Liver (tissue), 9 donors: Measurements from ENCODE around the gene RPGRIP1. TPM values are rescaled to one million over a fixed set of nuclear protein-coding genes. Genes with fewer than 3 reads are reported as not detected.

Source experiments
- DNase-seq: peaks from one replicate; pipeline ENCODE4 v3.0.0-alpha.2; 2017; ENCODE audit warnings: low spot score
- H3K27ac ChIP-seq, 2 donors: one replicate each; pipeline ENCODE4 v1.7.0; 2013; ENCODE audit warnings: inconsistent platforms in 2 of 2, low read length in 2 of 2, control low read depth in 1 of 2, low read depth in 1 of 2, mild to moderate bottlenecking in 1 of 2
- H3K27me3 ChIP-seq, 4 donors: one replicate each; pipeline versions ENCODE4 v1.6.1 to v1.7.0; 2013; ENCODE audit warnings: low read length in 3 of 4, inconsistent platforms in 1 of 4, mild to moderate bottlenecking in 1 of 4, moderate library complexity in 1 of 4; ENCODE audit not compliant: control insufficient read depth in 4 of 4, insufficient read depth in 4 of 4
- H3K36me3 ChIP-seq, 4 donors: one replicate each; pipeline versions ENCODE4 v1.6.1 to v1.7.0; 2013; ENCODE audit warnings: low read length in 3 of 4, mild to moderate bottlenecking in 3 of 4, low read depth in 1 of 4, moderate library complexity in 1 of 4; ENCODE audit not compliant: control insufficient read depth in 4 of 4, insufficient read depth in 3 of 4
- H3K4me1 ChIP-seq, 4 donors: one replicate each; pipeline versions ENCODE4 v1.6.1 to v1.7.0; 2013; ENCODE audit warnings: low read length in 3 of 4, mild to moderate bottlenecking in 3 of 4, moderate library complexity in 1 of 4; ENCODE audit not compliant: control insufficient read depth in 4 of 4, insufficient read depth in 4 of 4
- H3K4me3 ChIP-seq, 3 donors: one replicate each; pipeline versions ENCODE4 v1.6.1 to v1.7.0; 2013; ENCODE audit warnings: low read length in 3 of 3, control low read depth in 1 of 3, low read depth in 1 of 3, mild to moderate bottlenecking in 1 of 3
- H3K9ac ChIP-seq, 2 donors: one replicate each; pipeline ENCODE4 v1.7.0; 2013; ENCODE audit warnings: low read length in 2 of 2, mild to moderate bottlenecking in 2 of 2, moderate library complexity in 2 of 2, control low read depth in 1 of 2, low read depth in 1 of 2
- H3K9me3 ChIP-seq, 4 donors: one replicate each; pipeline versions ENCODE4 v1.6.1 to v1.7.0; 2013; ENCODE audit warnings: low read length in 3 of 4; ENCODE audit not compliant: control insufficient read depth in 4 of 4
- CTCF ChIP-seq: fragments of 150-350 bp; IDR thresholded peaks from 2 replicates; pipeline ENCODE4 v1.5.1; 2017; ENCODE audit warnings: improper control_type of control experiment, low read depth, low read length; ENCODE audit not compliant: missing input control
- EGR1 ChIP-seq, 2 donors: IDR thresholded peaks; 2 replicates each; pipeline ENCODE4 v1.6.1; 2016 to 2018; ENCODE audit warnings: antibody characterized with exemption in 2 of 2, low read depth in 2 of 2
- FOXA1 ChIP-seq: IDR thresholded peaks from 2 replicates; pipeline ENCODE4 v1.6.1; 2016; ENCODE audit warnings: antibody characterized with exemption
- FOXA2 ChIP-seq: IDR thresholded peaks from 2 replicates; pipeline ENCODE4 v1.6.1; 2016; ENCODE audit warnings: antibody characterized with exemption
- GABPA ChIP-seq, 2 donors: IDR thresholded peaks in 1 of 2; conservative IDR thresholded peaks in 1 of 2; 2 replicates each; pipeline ENCODE4 v1.6.1; 2016; ENCODE audit warnings: antibody characterized with exemption in 2 of 2, mild to moderate bottlenecking in 1 of 2, moderate library complexity in 1 of 2
- HNF4A ChIP-seq, 2 donors: conservative IDR thresholded peaks; 2 replicates each; pipeline ENCODE4 v1.6.1; 2016; ENCODE audit warnings: antibody characterized with exemption in 2 of 2, mild to moderate bottlenecking in 2 of 2
- HNF4G ChIP-seq: IDR thresholded peaks from 2 replicates; pipeline ENCODE4 v1.6.1; 2016; ENCODE audit warnings: antibody characterized with exemption
- JUND ChIP-seq, 2 donors: IDR thresholded peaks; 2 replicates each; pipeline ENCODE4 v1.6.1; 2016; ENCODE audit warnings: antibody characterized with exemption in 2 of 2
- NR2F2 ChIP-seq: IDR thresholded peaks from 2 replicates; pipeline ENCODE4 v1.6.1; 2016; ENCODE audit warnings: antibody characterized with exemption
- RAD21 ChIP-seq, 2 donors: IDR thresholded peaks; 2 replicates each; pipeline ENCODE4 v1.6.1; 2016; ENCODE audit warnings: antibody characterized with exemption in 2 of 2, mild to moderate bottlenecking in 2 of 2
- RXRA ChIP-seq, 2 donors: IDR thresholded peaks; 2 replicates each; pipeline ENCODE4 v1.6.1; 2017 to 2018; ENCODE audit warnings: antibody characterized with exemption in 2 of 2, mild to moderate bottlenecking in 1 of 2
- SP1 ChIP-seq: IDR thresholded peaks from 2 replicates; pipeline ENCODE4 v1.6.1; 2018; ENCODE audit warnings: antibody characterized with exemption, mild to moderate bottlenecking
- TAF1 ChIP-seq: conservative IDR thresholded peaks from 2 replicates; pipeline ENCODE4 v1.6.1; 2016; ENCODE audit warnings: antibody characterized with exemption, mild to moderate bottlenecking
- YY1 ChIP-seq: IDR thresholded peaks from 2 replicates; pipeline ENCODE4 v1.6.1; 2016; ENCODE audit warnings: antibody characterized with exemption, mild to moderate bottlenecking
- WGBS: extraction: QIAGEN DNeasy Blood & Tissue Kit; methylation state at CpG from one replicate; pipeline ENCODE4 v1.1.7; 2013; 5-methylcytosine and 5-hydroxymethylcytosine counted together
- polyA plus RNA-seq, 2 donors: library from polyadenylated mRNA; stranded (reverse) in 1 of 2; unstranded in 1 of 2; fragments of 200-250 nt in 1 of 2; fragments of >200 nt in 1 of 2; fragmentation: Nextera tagmentation in 1 of 2; extraction: Ambion mirVana in 1 of 2; gene quantifications; one replicate each; pipeline versions ENCODE4 v1.2.1 to v1.2.3, GENCODE V29; 2013 to 2015
- total RNA-seq, 2 donors: library from RNA; depleted of rRNA; stranded (reverse); fragments of >200 nt; gene quantifications; one replicate each; pipeline ENCODE4 v1.2.3, GENCODE V29; 2014
- TF ChIP-seq, protein P1 (sequence below): IDR thresholded peaks from 2 replicates; pipeline ENCODE4 v1.6.1; 2016; ENCODE audit warnings: antibody characterized with exemption, mild to moderate bottlenecking
- TF ChIP-seq, protein P2 (sequence below): IDR thresholded peaks from 2 replicates; pipeline ENCODE4 v1.6.1; 2016; ENCODE audit warnings: antibody characterized with exemption
- TF ChIP-seq, protein P3 (sequence below): IDR thresholded peaks from 2 replicates; pipeline ENCODE4 v1.6.1; 2016; ENCODE audit warnings: antibody characterized with exemption
- TF ChIP-seq, protein P4 (sequence below): IDR thresholded peaks from 2 replicates; pipeline ENCODE4 v1.6.1; 2016; ENCODE audit warnings: antibody characterized with exemption
- donor health status: healthy.
- donor health status: healthy.
- donor health status: healthy.
- donor health status: healthy.
- donor health status: healthy.

RPGRIP1 gene
- total and polyA plus RNA-seq, 4 donors: 0.27 to 1.3 (median 0.40) TPM

- H3K9ac ChIP-seq: peak overlapping the region in 1 of 2 donors; percentile 97
- no peaks in the 10 kb centered on the region for H3K27me3 ChIP-seq
- DNase-seq: peak; percentile 71
- peak overlapping the region; percentile 87 to 99 for H3K27ac ChIP-seq
- no peaks in the 10 kb centered on the region for H3K36me3 ChIP-seq
- TF ChIP-seq, protein P1, sequence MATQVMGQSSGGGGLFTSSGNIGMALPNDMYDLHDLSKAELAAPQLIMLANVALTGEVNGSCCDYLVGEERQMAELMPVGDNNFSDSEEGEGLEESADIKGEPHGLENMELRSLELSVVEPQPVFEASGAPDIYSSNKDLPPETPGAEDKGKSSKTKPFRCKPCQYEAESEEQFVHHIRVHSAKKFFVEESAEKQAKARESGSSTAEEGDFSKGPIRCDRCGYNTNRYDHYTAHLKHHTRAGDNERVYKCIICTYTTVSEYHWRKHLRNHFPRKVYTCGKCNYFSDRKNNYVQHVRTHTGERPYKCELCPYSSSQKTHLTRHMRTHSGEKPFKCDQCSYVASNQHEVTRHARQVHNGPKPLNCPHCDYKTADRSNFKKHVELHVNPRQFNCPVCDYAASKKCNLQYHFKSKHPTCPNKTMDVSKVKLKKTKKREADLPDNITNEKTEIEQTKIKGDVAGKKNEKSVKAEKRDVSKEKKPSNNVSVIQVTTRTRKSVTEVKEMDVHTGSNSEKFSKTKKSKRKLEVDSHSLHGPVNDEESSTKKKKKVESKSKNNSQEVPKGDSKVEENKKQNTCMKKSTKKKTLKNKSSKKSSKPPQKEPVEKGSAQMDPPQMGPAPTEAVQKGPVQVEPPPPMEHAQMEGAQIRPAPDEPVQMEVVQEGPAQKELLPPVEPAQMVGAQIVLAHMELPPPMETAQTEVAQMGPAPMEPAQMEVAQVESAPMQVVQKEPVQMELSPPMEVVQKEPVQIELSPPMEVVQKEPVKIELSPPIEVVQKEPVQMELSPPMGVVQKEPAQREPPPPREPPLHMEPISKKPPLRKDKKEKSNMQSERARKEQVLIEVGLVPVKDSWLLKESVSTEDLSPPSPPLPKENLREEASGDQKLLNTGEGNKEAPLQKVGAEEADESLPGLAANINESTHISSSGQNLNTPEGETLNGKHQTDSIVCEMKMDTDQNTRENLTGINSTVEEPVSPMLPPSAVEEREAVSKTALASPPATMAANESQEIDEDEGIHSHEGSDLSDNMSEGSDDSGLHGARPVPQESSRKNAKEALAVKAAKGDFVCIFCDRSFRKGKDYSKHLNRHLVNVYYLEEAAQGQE: peak; percentile 76
- TF ChIP-seq SP1: peak; percentile 84
- TF ChIP-seq EGR1 (IDR thresholded peaks at IDR 0.05; ENCODE audit: low read depth in 2 of 2): peak; percentile 69 to 75
- TF ChIP-seq, protein P2, sequence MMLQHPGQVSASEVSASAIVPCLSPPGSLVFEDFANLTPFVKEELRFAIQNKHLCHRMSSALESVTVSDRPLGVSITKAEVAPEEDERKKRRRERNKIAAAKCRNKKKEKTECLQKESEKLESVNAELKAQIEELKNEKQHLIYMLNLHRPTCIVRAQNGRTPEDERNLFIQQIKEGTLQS: peak; percentile 23
- TF ChIP-seq HNF4G: peak; percentile 18
- peak; percentile 34 for TF ChIP-seq FOXA1
- TF ChIP-seq, protein P3, sequence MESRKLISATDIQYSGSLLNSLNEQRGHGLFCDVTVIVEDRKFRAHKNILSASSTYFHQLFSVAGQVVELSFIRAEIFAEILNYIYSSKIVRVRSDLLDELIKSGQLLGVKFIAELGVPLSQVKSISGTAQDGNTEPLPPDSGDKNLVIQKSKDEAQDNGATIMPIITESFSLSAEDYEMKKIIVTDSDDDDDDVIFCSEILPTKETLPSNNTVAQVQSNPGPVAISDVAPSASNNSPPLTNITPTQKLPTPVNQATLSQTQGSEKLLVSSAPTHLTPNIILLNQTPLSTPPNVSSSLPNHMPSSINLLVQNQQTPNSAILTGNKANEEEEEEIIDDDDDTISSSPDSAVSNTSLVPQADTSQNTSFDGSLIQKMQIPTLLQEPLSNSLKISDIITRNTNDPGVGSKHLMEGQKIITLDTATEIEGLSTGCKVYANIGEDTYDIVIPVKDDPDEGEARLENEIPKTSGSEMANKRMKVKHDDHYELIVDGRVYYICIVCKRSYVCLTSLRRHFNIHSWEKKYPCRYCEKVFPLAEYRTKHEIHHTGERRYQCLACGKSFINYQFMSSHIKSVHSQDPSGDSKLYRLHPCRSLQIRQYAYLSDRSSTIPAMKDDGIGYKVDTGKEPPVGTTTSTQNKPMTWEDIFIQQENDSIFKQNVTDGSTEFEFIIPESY: no peak
- TF ChIP-seq CTCF: no peak
- no peak for TF ChIP-seq NR2F2
- peak; percentile 14 for TF ChIP-seq FOXA2
- peak; percentile 33 to 35 for TF ChIP-seq JUND (IDR thresholded peaks at IDR 0.05)
- TF ChIP-seq TAF1: peak; percentile 86
- TF ChIP-seq RXRA (IDR thresholded peaks at IDR 0.05): peak; percentile 84 to 91
- TF ChIP-seq, protein P4, sequence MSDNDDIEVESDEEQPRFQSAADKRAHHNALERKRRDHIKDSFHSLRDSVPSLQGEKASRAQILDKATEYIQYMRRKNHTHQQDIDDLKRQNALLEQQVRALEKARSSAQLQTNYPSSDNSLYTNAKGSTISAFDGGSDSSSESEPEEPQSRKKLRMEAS: peak; percentile 90
- peak; percentile 73 to 75 for TF ChIP-seq HNF4A (conservative IDR thresholded peaks at IDR 0.05)
- TF ChIP-seq GABPA (IDR thresholded peaks at IDR 0.05 in 1 of 2, conservative IDR thresholded peaks at IDR 0.05 in 1 of 2): peak in 1 of 2 donors; percentile 73
- peak; percentile 99 for TF ChIP-seq YY1
- peak in 1 of 2 donors; percentile 15 for TF ChIP-seq RAD21 (IDR thresholded peaks at IDR 0.05)
- peaks cover 0 to 11% (median 7%) of the 10 kb centered on the region in 4 donors for H3K4me1 ChIP-seq
- H3K4me3 ChIP-seq: peak overlapping the region; percentile 46 to 75 (median 71)
- no peaks in the 10 kb centered on the region for H3K9me3 ChIP-seq
- WGBS: 1% methylated on average over 16 of the region's 16 CpGs
Observed at GRCh38 chr14:21308479-21309237, 28.8 kb downstream of the RPGRIP1 start.
